CD4-positive, alpha-beta memory T cell (primary cell): ENCODE measurements around the gene SP3. TPM values are rescaled to one million over a fixed set of nuclear protein-coding genes. Genes with fewer than 3 reads are reported as not detected.

Source experiments
- CTCF ChIA-PET: fragments of 350-600 bp; sonication (Branson Sonifier 250); formaldehyde crosslinking; loops from one replicate; lab custom pipeline; 2021; ENCODE audit warnings: inconsistent platforms; ENCODE audit not compliant: partially characterized antibody; lab: Charles Lee
- POLR2A ChIA-PET: fragments of 350-600 bp; sonication (Branson Sonifier 250); formaldehyde crosslinking; loops from one replicate; lab custom pipeline; 2021; ENCODE audit not compliant: partially characterized antibody; lab: Charles Lee
- DNase-seq, 5 donors: peaks; one replicate each; pipeline versions ENCODE4 v3.0.0 to v3.0.0-alpha.2; 2020 to 2022; ENCODE audit warnings: mixed read lengths in 1 of 5
- H3K27ac ChIP-seq: one replicate; pipeline ENCODE4 v1.7.0; 2013; ENCODE audit warnings: low read depth, low read length
- H3K27me3 ChIP-seq: 2 replicates; pipeline ENCODE4 v1.7.0; 2013; ENCODE audit warnings: mild to moderate bottlenecking, low read length, moderate library complexity; ENCODE audit not compliant: insufficient read depth
- H3K36me3 ChIP-seq: 2 replicates; pipeline ENCODE4 v1.7.0; 2013; ENCODE audit warnings: mild to moderate bottlenecking, low read length, moderate library complexity; ENCODE audit not compliant: insufficient read depth
- H3K4me1 ChIP-seq: 2 replicates; pipeline ENCODE4 v1.7.0; 2013; ENCODE audit warnings: mild to moderate bottlenecking, low read length, moderate library complexity; ENCODE audit not compliant: insufficient read depth
- H3K4me3 ChIP-seq, 2 donors: one replicate each; pipeline ENCODE4 v1.7.0; 2013; ENCODE audit warnings: low read length in 2 of 2, mild to moderate bottlenecking in 1 of 2
- H3K9me3 ChIP-seq, 2 donors: one replicate each; pipeline ENCODE4 v1.7.0; 2013; ENCODE audit warnings: low read length in 2 of 2, control low read depth in 1 of 2; ENCODE audit not compliant: control insufficient read depth in 1 of 2
- H3K27ac Mint-ChIP-seq, 7 donors: one replicate each; pipeline ENCODE4 v1.8.0; 2020 to 2021; ENCODE audit warnings: mixed read lengths in 7 of 7, mild to moderate bottlenecking in 6 of 7, inconsistent platforms in 3 of 7, moderate library complexity in 3 of 7
- H3K27me3 Mint-ChIP-seq, 2 donors: one replicate each; pipeline ENCODE4 v1.8.0; 2020 to 2021; ENCODE audit warnings: mixed read lengths in 2 of 2
- H3K36me3 Mint-ChIP-seq, 2 donors: one replicate each; pipeline ENCODE4 v1.8.0; 2020 to 2021; ENCODE audit warnings: mixed read lengths in 2 of 2, inconsistent platforms in 1 of 2, mild to moderate bottlenecking in 1 of 2
- H3K4me1 Mint-ChIP-seq, 4 donors: one replicate each; pipeline ENCODE4 v1.8.0; 2020 to 2021; ENCODE audit warnings: mixed read lengths in 4 of 4, mild to moderate bottlenecking in 1 of 4
- H3K4me3 Mint-ChIP-seq, 8 donors: one replicate each; pipeline ENCODE4 v1.8.0; 2020 to 2021; ENCODE audit warnings: mixed read lengths in 8 of 8, mild to moderate bottlenecking in 7 of 8, moderate library complexity in 6 of 8, inconsistent platforms in 3 of 8
- H3K9me3 Mint-ChIP-seq, 8 donors: one replicate each; pipeline ENCODE4 v1.8.0; 2020 to 2021; ENCODE audit warnings: mixed read lengths in 8 of 8, mild to moderate bottlenecking in 5 of 8, inconsistent platforms in 3 of 8, moderate library complexity in 1 of 8
- intact Hi-C: fragments of 100-400 bp; cut with micrococcal nuclease; formaldehyde crosslinking; loops from one replicate; pipeline ENCODE4 v1.15.1; 2023
- polyA plus RNA-seq, 2 donors: library from polyadenylated mRNA; unstranded; fragments of 300-500 nt; fragmentation: Illumina TruSeq; gene quantifications; one replicate each; pipeline ENCODE4 v1.2.3, GENCODE V29; 2021
- total RNA-seq, 2 experiments: library from RNA; stranded (reverse); gene quantifications; one replicate each; pipeline ENCODE4 v1.2.3, GENCODE V29; 2021

Gene SP3
- total and polyA plus RNA-seq, 4 experiments from 2014 or later = 55.5 to 130 (median 100) TPM

- peaks cover 59 to 93% (median 77%) of the 10 kb centered on the region in 4 donors for H3K4me1 Mint-ChIP-seq
- H3K27me3 ChIP-seq = no peaks in the 10 kb centered on the region
- no peaks in the 10 kb centered on the region for H3K27me3 Mint-ChIP-seq
- DNase-seq = no peak
- peaks cover 97% of the 10 kb centered on the region for H3K4me1 ChIP-seq
- peaks cover 0 to 3% (median 0%) of the 10 kb centered on the region in 8 donors for H3K9me3 Mint-ChIP-seq
- no peak overlapping the region for H3K27ac ChIP-seq
- H3K4me3 ChIP-seq = no peak overlapping the region
- CTCF ChIA-PET = no interaction called here
- H3K27ac Mint-ChIP-seq = no peak overlapping the region
- H3K9me3 ChIP-seq = no peaks in the 10 kb centered on the region
- H3K36me3 ChIP-seq = peaks cover 4% of the 10 kb centered on the region
- POLR2A ChIA-PET = no interaction called here
- H3K4me3 Mint-ChIP-seq = peak overlapping the region in 2 of 8 donors; percentile 15 to 34
- H3K36me3 Mint-ChIP-seq = peaks cover 31 to 41% of the 10 kb centered on the region in 2 donors
- intact Hi-C loops = no loop called here
Measured at GRCh38 chr2:173948198-173948597, 17.0 kb downstream of the SP3 start.

- Mint-ChIP-seq H3K4me3 (peak overlapping the region in 5 of 8 donors; percentile 6 to 71 (median 30)), H3K9me3 (no peaks in the 10 kb centered on the region), H3K27me3 (no peaks in the 10 kb centered on the region), H3K36me3 (peaks cover 20 to 32% of the 10 kb centered on the region in 2 donors), H3K27ac (peak overlapping the region in 1 of 7 donors; percentile 65), H3K4me1 (peaks cover 58 to 93% (median 76%) of the 10 kb centered on the region in 4 donors)
- Histone ChIP-seq H3K9me3 (no peaks in the 10 kb centered on the region), H3K4me3 (no peak overlapping the region), H3K27me3 (no peaks in the 10 kb centered on the region), H3K36me3 (peaks cover 4% of the 10 kb centered on the region), H3K4me1 (peaks cover 96% of the 10 kb centered on the region), H3K27ac (no peak overlapping the region)
- DNase-seq = no peak
- POLR2A ChIA-PET = no interaction called here
- CTCF ChIA-PET = interaction anchor here (0.7 kb wide), 1 partner anchor 516 kb away, joined by 3 read pairs; no protein-coding TSS in a partner anchor
- intact Hi-C loops = no loop called here
Measured at GRCh38 chr2:173947131-173947530, 18.0 kb downstream of the SP3 start.

GRCh38 chr2:173943738-173944137, 21.4 kb downstream of the SP3 start:
- peaks cover 63 to 83% (median 76%) of the 10 kb centered on the region in 4 donors for H3K4me1 Mint-ChIP-seq

GRCh38 chr2:173942861-173943523, 22.2 kb downstream of the SP3 start:
- intact Hi-C loops = no loop called here
- no peaks in the 10 kb centered on the region for H3K36me3 ChIP-seq
- H3K4me3 ChIP-seq = no peak overlapping the region
- H3K27me3 ChIP-seq = no peaks in the 10 kb centered on the region
- H3K9me3 Mint-ChIP-seq = no peaks in the 10 kb centered on the region
- no peak overlapping the region for H3K27ac ChIP-seq
- no peaks in the 10 kb centered on the region for H3K27me3 Mint-ChIP-seq
- peak overlapping the region in 3 of 8 donors; percentile 23 to 43 (median 40) for H3K4me3 Mint-ChIP-seq
- peak overlapping the region in 3 of 7 donors; percentile 8 to 29 (median 24) for H3K27ac Mint-ChIP-seq
- peaks cover 94% of the 10 kb centered on the region for H3K4me1 ChIP-seq
- CTCF ChIA-PET = no interaction called here
- no peak for DNase-seq
- peaks cover 65 to 77% (median 74%) of the 10 kb centered on the region in 4 donors for H3K4me1 Mint-ChIP-seq
- H3K9me3 ChIP-seq = no peaks in the 10 kb centered on the region
- POLR2A ChIA-PET = interaction anchor here (3.5 kb wide), 1 partner anchor 19 kb away, joined by 9 read pairs; no protein-coding TSS in a partner anchor
- peaks cover 19 to 30% of the 10 kb centered on the region in 2 donors for H3K36me3 Mint-ChIP-seq

More at GRCh38 chr2:173943738-173944137, 21.4 kb downstream of the SP3 start:
- peaks cover 94% of the 10 kb centered on the region for H3K4me1 ChIP-seq
- H3K27me3 Mint-ChIP-seq = no peaks in the 10 kb centered on the region
- H3K4me3 Mint-ChIP-seq = peak overlapping the region in 2 of 8 donors; percentile 43 to 50
- H3K27me3 ChIP-seq = no peaks in the 10 kb centered on the region
- no peaks in the 10 kb centered on the region for H3K9me3 ChIP-seq
- no peak overlapping the region for H3K27ac Mint-ChIP-seq
- H3K36me3 Mint-ChIP-seq = peaks cover 19 to 30% of the 10 kb centered on the region in 2 donors
- no peaks in the 10 kb centered on the region for H3K36me3 ChIP-seq
- ChIA-PET CTCF (interaction anchor here (1.6 kb wide), 1 partner anchor 35 kb away, joined by 3 read pairs; no protein-coding TSS in a partner anchor), POLR2A (no interaction called here)
- H3K27ac ChIP-seq = no peak overlapping the region
- intact Hi-C loops = no loop called here
- no peaks in the 10 kb centered on the region for H3K9me3 Mint-ChIP-seq
- no peak overlapping the region for H3K4me3 ChIP-seq
- DNase-seq = no peak

- ChIA-PET POLR2A (interaction anchor here (3.5 kb wide), 1 partner anchor 20 kb away, joined by 9 read pairs; no protein-coding TSS in a partner anchor), CTCF (no interaction called here)
- peak overlapping the region in 6 of 8 donors; percentile 21 to 74 (median 50) for H3K4me3 Mint-ChIP-seq
- H3K36me3 Mint-ChIP-seq = peaks cover 9 to 16% of the 10 kb centered on the region in 2 donors
- H3K27me3 Mint-ChIP-seq = no peaks in the 10 kb centered on the region
- Histone ChIP-seq H3K27me3 (no peaks in the 10 kb centered on the region), H3K4me3 (no peak overlapping the region), H3K36me3 (no peaks in the 10 kb centered on the region), H3K9me3 (no peaks in the 10 kb centered on the region), H3K27ac (no peak overlapping the region), H3K4me1 (peaks cover 94% of the 10 kb centered on the region)
- DNase-seq = no peak
- H3K9me3 Mint-ChIP-seq = no peaks in the 10 kb centered on the region
- peaks cover 59 to 63% (median 62%) of the 10 kb centered on the region in 4 donors for H3K4me1 Mint-ChIP-seq
- intact Hi-C loops = no loop called here
- peak overlapping the region in 5 of 7 donors; percentile 38 to 80 (median 60) for H3K27ac Mint-ChIP-seq
Measured at GRCh38 chr2:173941567-173941966, 23.6 kb downstream of the SP3 start.

GRCh38 chr2:173940208-173941020, 24.8 kb downstream of the SP3 start:
- Histone ChIP-seq H3K36me3 (no peaks in the 10 kb centered on the region), H3K4me1 (peaks cover 95% of the 10 kb centered on the region), H3K9me3 (no peaks in the 10 kb centered on the region), H3K4me3 (no peak overlapping the region), H3K27me3 (no peaks in the 10 kb centered on the region), H3K27ac (no peak overlapping the region)
- Mint-ChIP-seq H3K4me3 (peak overlapping the region; percentile 10 to 73 (median 58)), H3K27me3 (no peaks in the 10 kb centered on the region), H3K27ac (peak overlapping the region in 3 of 7 donors; percentile 57 to 69 (median 63)), H3K4me1 (peaks cover 51 to 58% (median 55%) of the 10 kb centered on the region in 4 donors), H3K36me3 (peaks cover 9 to 15% of the 10 kb centered on the region in 2 donors), H3K9me3 (no peaks in the 10 kb centered on the region)
- DNase-seq = no peak
- intact Hi-C loops = no loop called here
- ChIA-PET CTCF (interaction anchor here (0.6 to 0.9 kb wide), 2 partner anchors 9 to 30 kb away, joined by 3 read pairs; no protein-coding TSS in a partner anchor), POLR2A (interaction anchor here (3.5 kb wide), 1 partner anchor 21 kb away, joined by 9 read pairs; no protein-coding TSS in a partner anchor)
